Left ventricle myocardium inferior (tissue), 1 donor: ENCODE data around the gene USH1C. TPM values are rescaled to one million over a fixed set of nuclear protein-coding genes. Genes with fewer than 3 reads are reported as not detected.

Source experiments
- DNase-seq: peaks from one replicate; pipeline ENCODE4 v3.0.0-alpha.2; 2020
- H3K27ac ChIP-seq: fragments of 200-600 bp; replicated peaks from 2 replicates; pipeline ENCODE4 v1.8.0; 2021
- H3K27me3 ChIP-seq: fragments of 200-600 bp; 2 replicates; pipeline ENCODE4 v1.8.0; 2021; ENCODE audit warnings: low read depth
- H3K36me3 ChIP-seq: fragments of 200-600 bp; 2 replicates; pipeline ENCODE4 v1.8.0; 2021
- H3K4me1 ChIP-seq: fragments of 200-600 bp; 2 replicates; pipeline ENCODE4 v1.8.0; 2021
- H3K4me3 ChIP-seq: fragments of 200-600 bp; 2 replicates; pipeline ENCODE4 v1.8.0; 2021; ENCODE audit warnings: mild to moderate bottlenecking, moderate library complexity
- H3K9me3 ChIP-seq: fragments of 200-600 bp; replicated peaks from 2 replicates; pipeline ENCODE4 v1.8.0; 2021
- CTCF ChIP-seq: fragments of 200-600 bp; IDR thresholded peaks from 2 replicates; pipeline ENCODE4 v1.8.0; 2021; ENCODE audit warnings: antibody characterized with exemption, mild to moderate bottlenecking, borderline replicate concordance
- intact Hi-C: fragments of 100-400 bp; cut with micrococcal nuclease; formaldehyde crosslinking; loops from one replicate; pipeline ENCODE4 v1.11.0; 2022
- total RNA-seq: library from RNA; stranded (reverse); fragmentation: NEBNext Ultra II Directional; extraction: Animal tissue kit (Norgen Biotek cat#: 25700); gene quantifications from one replicate; pipeline ENCODE4 v1.2.1, GENCODE V29; 2021
- donor health status: DM: no; HTN: yes; CAD: no; lungs with severe emphysema.

The USH1C gene
- total RNA-seq, 1 donor from 2014 or later, result not detected

GRCh38 chr11:17508791-17509190, 35.4 kb downstream of the USH1C start:
- Histone ChIP-seq H3K9me3 (no peaks in the 10 kb centered on the region), H3K36me3 (no peaks in the 10 kb centered on the region), H3K27me3 (peaks cover 7% of the 10 kb centered on the region), H3K4me3 (no peak overlapping the region), H3K27ac (no peak overlapping the region), H3K4me1 (peaks cover 19% of the 10 kb centered on the region)
- DNase-seq, result no peak
- TF ChIP-seq CTCF, result no peak
- intact Hi-C loops, result no loop called here

GRCh38 chr11:17508306-17508705, 35.9 kb downstream of the USH1C start:
- intact Hi-C loops, result no loop called here
- Histone ChIP-seq H3K9me3 (no peaks in the 10 kb centered on the region), H3K27me3 (peaks cover 7% of the 10 kb centered on the region), H3K27ac (no peak overlapping the region), H3K36me3 (no peaks in the 10 kb centered on the region), H3K4me1 (peaks cover 19% of the 10 kb centered on the region), H3K4me3 (no peak overlapping the region)
- no peak for DNase-seq
- no peak for TF ChIP-seq CTCF

DNA sequence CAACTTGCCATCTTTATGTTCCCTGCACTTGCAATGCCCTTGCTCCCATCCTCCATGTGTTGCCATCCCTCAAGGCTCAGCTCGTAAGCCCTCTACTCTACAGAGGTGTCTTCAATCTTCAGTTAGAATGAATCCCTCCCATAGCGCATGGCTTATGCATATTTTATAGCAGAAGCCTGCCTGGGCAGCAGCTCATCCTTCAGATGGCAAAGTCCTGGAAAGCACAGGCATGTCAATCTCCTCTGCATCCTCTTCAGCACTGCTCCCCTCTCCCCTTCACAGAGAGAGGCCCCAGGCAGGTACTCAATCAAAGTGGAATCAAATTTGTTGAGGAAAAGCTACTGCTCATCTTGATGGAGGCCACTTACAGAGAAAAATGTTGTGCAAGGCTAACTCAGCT, 36.4 kb downstream of the USH1C start:
- DNase-seq, result no peak
- Histone ChIP-seq H3K27ac (no peak overlapping the region), H3K27me3 (peaks cover 7% of the 10 kb centered on the region), H3K4me3 (no peak overlapping the region), H3K36me3 (no peaks in the 10 kb centered on the region), H3K4me1 (peaks cover 19% of the 10 kb centered on the region), H3K9me3 (no peaks in the 10 kb centered on the region)
- TF ChIP-seq CTCF, result no peak
- intact Hi-C loops, result no loop called here

- H3K4me1 ChIP-seq, result peaks cover 19% of the 10 kb centered on the region
- no peak for DNase-seq
- intact Hi-C loops, result no loop called here
- peaks cover 7% of the 10 kb centered on the region for H3K27me3 ChIP-seq
- no peak for TF ChIP-seq CTCF
- no peak overlapping the region for H3K4me3 ChIP-seq
- no peak overlapping the region for H3K27ac ChIP-seq
- H3K9me3 ChIP-seq, result no peaks in the 10 kb centered on the region
- no peaks in the 10 kb centered on the region for H3K36me3 ChIP-seq
These were observed 37.3 kb downstream of the USH1C start for GRCh38 chr11:17506942-17507341.

GRCh38 chr11:17506314-17506713, 37.9 kb downstream of the USH1C start:
- intact Hi-C loops, result no loop called here
- peaks cover 19% of the 10 kb centered on the region for H3K4me1 ChIP-seq
- DNase-seq, result no peak

More at GRCh38 chr11:17506314-17506713, 37.9 kb downstream of the USH1C start:
- Histone ChIP-seq H3K36me3 (no peaks in the 10 kb centered on the region), H3K4me3 (no peak overlapping the region), H3K27ac (no peak overlapping the region), H3K9me3 (no peaks in the 10 kb centered on the region), H3K27me3 (peaks cover 10% of the 10 kb centered on the region)
- no peak for TF ChIP-seq CTCF
